GM21526 (cell line): Measurements from ENCODE around the gene P3H2.
A peak's percentile ranks its signal among the peaks of the same experiment; 100 is the strongest.
"Not testable (repeated sequence)": the region's sequence is repeated elsewhere in the genome, so short reads cannot be mapped to it uniquely, and the experiment has no call there.

ENCODE experiments used
- ATAC-seq: cut with Tn5 transposase; IDR thresholded peaks from one replicate; pipeline ENCODE4 v1.9.1; 2021; ENCODE audit warnings: moderate library complexity; ENCODE audit not compliant: unreplicated experiment, low FRiP score

P3H2 gene

DNA sequence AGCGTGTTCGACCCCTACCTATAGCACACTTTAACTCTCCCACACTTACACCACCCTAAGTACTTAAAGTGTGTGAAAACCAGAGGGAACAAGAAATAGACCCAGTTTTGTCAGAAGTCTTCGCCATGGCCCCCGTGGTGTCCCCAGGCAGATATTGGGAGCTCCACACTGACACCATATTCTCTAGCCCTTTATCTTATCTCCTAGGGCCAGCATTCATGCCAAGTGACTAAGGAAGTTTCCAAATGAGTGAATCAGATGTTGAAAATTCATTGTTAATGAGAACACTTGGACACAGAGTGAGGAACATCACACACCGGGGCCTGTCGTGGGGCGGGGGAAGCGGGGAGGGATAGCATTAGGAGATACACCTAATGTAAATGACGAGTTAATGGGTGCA lies 31.8 kb downstream of the P3H2 start:
- no peak for ATAC-seq

- peak; percentile 80 for ATAC-seq
These were observed 34.5 kb downstream of the P3H2 start for GRCh38 chr3:190086191-190086590.

GRCh38 chr3:190084983-190085382 lies 35.7 kb downstream of the P3H2 start:
- no peak for ATAC-seq

DNA sequence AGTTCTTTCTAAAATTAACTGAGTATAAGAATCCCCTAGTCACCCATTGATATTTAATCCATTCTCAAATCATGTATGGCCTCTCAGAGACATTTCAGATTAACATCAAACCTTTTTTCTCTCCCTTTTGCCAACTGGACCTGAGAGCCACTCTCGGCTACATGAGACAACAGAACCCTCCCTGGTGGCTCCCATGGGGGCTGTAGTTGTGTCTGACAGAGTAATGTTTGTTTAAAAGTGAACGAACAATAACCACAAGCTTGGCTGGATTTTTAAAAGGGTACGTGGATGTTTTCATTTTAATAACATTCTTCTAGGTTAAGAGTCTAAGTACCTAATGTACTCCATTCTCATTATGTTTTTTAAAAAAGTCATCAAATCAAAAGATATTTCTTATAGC lies 37.1 kb downstream of the P3H2 start:
- no peak for ATAC-seq

- ATAC-seq, result no peak
These were observed 39.3 kb downstream of the P3H2 start for GRCh38 chr3:190081389-190081788.

DNA sequence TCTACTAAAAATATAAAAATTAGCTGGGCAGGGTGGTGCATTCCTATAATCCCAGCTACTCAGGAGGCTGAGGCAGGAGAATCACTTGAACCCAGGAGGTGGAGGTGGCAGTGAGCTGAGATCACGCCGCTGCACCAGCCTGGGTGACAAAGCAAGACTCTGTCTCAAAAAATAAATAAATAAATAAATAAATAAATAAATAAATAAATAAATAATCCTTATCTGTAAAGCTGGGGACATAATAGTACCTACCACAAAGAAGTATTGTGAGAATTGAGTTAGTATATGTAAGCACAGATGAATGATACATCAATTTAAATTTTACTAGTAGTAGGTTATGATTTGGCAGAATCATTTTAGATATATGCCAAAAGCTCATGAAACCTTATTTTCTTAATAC lies 41.5 kb downstream of the P3H2 start:
- not testable (repeated sequence) for ATAC-seq

DNA sequence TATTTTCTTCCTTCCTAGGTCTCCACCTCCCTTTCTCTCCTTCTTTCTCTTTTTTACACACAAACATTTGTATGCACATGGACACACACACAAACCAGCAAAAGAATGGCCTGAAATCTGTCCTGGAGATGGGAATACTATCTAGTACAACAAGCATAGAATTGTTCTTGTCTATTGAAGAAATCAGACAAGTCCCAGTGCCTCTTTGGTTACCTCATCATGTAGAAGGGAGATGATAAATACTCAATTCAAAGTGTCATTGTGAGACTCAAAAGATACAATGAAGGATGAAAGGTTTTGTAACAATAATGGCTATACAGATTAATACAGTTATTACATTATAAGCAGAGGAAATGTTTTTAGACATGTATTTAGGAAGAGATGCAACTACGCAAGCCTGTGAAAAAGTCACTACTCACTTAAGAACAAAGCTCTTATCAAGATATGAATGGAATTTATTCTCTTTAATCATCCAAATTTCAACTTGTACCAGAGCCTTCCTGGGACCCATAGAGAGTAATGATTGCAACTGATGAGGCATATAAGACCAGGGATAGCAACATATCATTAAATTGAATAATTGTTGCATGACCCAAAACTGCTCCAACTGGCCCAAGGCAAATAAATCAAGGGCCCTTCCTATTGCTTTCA lies 43.2 kb downstream of the P3H2 start:
- no peak for ATAC-seq

DNA sequence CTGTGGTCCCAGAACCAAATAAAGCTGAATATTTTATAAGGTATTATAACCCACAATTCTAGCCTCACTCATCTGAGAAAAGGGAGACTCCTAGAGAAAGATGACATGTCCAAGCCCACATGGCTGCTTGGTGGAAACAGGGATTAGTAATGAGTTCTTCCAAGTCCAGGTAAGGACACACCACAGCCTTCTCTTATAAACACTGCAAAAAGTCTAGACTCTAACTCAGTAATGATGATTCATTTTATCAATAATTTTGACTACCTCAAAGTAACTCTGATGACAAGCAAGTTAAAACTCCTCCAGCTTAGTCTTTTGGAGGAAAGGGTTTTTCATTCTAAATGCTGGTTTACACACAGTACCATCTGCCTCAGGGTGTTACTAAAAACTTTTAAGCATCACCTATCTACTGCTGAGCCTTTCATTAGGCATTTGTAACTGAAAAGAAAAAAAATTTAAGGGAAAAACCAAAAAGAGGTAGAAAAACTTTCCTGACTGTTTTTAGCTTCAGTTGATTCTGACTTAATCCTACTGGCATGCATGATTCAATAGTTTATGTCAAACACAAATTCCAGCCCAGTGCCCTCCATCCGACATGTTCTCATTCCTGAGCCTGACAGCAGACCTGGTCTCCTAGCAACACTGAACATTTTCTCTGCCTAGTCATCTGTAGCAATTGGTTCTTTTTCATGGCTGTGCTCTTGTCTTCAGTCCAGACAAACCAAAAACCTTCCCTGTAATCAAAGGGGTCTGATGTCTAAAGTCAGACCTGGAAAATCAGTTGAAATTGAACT lies 43.9 kb downstream of the P3H2 start:
- no peak for ATAC-seq

DNA sequence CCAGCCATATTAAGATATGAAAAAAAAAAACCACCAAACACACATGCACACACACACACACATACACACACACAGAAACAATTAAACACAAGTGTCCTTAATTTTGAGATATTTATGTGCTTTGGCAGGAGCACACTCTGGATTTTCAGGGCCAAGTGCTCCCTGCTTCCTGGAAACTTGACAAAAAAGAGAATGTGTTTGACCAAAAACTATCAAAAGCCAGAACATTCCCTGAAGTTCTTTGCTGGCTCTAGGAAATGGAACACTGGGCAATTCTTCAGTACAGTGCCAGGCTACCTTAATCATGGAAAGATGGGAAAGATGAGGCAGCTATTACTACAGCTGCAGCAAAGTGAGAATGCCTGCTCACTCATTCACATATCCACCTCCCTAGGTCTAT lies 44.6 kb downstream of the P3H2 start:
- no peak for ATAC-seq

GRCh38 chr3:190074817-190075216 lies 45.9 kb downstream of the P3H2 start:
- ATAC-seq, result no peak

DNA sequence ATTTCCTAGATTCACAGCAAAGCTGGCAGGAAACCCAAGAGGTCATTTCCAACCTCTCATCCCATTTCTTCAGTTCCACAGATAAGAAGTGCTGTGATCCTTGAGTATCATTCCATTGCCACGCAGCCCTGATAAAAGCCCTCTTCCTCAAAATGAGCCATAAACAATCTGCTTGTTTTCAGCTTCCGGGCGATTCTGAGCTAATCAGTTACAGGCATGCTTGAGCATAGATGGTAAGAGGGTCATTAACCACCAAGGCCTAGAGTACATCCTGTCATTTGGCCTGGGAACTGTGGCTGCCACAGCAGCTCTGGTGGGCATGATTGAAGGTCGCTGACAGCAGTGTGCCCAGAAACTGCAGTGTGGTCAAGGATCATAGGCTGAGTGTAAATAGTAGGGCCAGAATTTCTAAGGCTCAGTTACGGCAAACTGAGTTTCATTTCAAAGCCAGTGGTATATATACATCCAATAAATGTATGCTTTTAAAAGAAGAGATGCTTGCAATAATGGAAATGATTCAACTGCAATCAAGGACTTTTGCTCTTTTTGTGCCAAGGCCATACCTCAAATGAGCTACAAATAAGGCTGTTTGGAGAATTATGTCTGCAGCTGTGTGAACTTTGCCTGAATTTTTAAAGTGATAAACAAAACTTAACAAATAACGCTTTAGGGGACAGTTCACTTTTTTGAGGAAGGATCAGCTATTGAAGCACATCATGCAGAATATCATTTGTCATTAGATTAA lies 47.3 kb downstream of the P3H2 start:
- ATAC-seq, result no peak

- ATAC-seq, result no peak
These were observed 47.8 kb downstream of the P3H2 start for GRCh38 chr3:190072856-190073255.

DNA sequence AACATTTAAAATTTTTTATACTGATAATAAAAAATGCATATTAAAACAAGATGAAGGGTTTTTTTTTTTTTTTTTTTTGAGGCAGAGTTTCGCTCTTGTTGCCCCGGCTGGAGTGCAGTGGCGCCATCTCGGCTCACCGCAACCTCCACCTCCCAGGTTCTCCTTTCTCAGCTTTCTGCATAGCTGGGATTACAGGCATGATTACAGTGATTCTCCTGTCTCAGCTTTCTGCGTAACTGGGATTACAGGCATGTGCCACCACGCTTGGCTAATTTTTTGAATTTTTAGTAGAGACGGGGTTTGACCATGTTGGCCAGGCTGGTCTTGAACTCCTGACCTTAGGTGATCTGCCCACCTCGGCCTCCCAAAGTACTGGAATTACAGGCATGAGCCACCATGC lies 48.8 kb downstream of the P3H2 start:
- ATAC-seq, result not testable (repeated sequence)

GRCh38 chr3:190070622-190071347 lies 49.9 kb downstream of the P3H2 start:
- ATAC-seq, result no peak

GRCh38 chr3:190065204-190065603 lies 55.5 kb downstream of the P3H2 start:
- no peak for ATAC-seq

DNA sequence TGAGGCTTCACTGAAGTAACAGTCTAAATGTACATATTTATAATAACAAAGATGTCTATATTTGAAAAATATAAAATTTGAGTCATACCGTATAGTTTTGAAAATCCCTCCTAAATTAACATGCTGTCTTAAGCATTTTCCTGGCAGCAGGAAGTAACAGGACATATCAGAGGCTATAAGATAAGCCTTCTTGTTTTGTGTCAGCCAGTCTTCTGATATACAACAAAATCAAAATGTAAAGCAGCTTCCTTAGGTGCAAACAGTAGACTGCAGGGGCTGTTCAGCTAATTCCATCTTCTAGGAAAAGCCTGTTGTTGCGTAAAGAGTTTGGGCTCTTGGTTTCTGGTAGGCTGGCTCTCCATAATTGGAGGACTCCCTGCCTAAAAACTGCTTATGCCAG lies 56.0 kb downstream of the P3H2 start:
- no peak for ATAC-seq

DNA sequence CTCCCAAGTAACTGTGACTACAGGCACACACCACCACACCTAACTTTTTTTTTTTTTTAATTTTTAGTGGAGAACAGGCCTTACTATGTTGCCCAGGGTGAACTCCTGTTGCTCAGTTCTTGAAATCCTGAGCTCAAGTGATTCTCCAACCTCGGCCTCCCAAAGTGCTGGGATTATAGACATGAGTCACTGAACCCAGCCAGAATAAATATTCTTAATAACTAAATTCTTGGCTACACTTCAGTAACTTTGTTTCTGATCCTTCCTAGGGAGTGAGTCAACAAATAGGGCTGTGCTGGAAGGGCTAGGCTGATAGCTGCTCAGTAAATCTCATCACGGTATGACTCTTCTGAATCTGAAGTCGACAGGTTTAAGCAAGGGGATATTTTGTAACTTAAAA lies 56.6 kb downstream of the P3H2 start:
- ATAC-seq, result no peak

DNA sequence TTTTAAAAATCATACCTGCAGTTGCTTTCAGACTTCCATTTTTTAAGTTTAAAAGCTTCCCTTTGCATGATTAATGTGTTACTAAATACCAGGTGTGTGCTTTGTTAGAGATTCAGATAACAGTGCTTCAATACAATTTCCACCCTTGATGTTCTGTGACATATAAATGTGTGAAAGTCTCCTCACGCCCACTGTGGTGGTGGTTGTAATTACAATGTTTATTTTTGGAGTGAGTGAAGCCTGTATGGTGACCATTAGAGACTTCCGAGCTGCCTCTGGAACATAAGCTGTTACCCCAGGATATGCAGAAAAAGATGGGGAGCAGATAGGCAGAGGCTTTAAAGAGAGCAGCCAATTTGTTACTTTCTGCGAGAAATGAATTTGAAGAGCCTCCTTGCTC lies 57.2 kb downstream of the P3H2 start:
- no peak for ATAC-seq

GRCh38 chr3:190060192-190060775 lies 60.4 kb downstream of the P3H2 start:
- ATAC-seq, result no peak

DNA sequence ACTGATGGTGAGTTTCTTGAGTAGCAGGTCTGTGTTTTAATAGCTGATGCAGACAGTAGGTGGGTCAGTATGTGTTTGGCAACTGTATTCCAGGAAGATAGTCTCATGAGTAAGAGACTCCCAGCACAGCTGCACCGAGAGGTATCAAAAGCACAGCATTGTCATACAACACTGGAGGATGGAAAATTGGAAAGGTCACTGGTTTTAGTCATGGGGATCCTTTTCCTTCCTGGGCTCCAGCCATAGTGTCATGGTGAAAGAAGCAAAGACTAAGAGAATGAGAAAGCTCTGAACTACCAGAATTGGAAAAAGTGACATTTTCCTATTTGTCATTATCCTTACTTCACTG lies 61.5 kb downstream of the P3H2 start:
- ATAC-seq, result no peak
